Panc1 (cell line): ENCODE measurements around the gene GRIN2A. TPM values are rescaled to one million over a fixed set of nuclear protein-coding genes. Genes with fewer than 3 reads are reported as not detected.

Experiments used
- ATAC-seq: fragments of 200-7000 bp; cut with Tn5 transposase; 2 replicates; pipeline ENCODE4 v1.9.1; 2020; ENCODE audit warnings: mild to moderate bottlenecking, moderate library complexity
- BruUV-seq: library from RNA; stranded (reverse); fragments of 400-500 nt; replicated peaks from 2 replicates; lab custom pipeline; 2021; lab: Mats Ljungman, UMichigan
- CTCF ChIA-PET: fragments of 300-600 bp; sonication (Branson Sonifier 250); formaldehyde crosslinking; loops from one replicate; lab custom pipeline; 2022; ENCODE audit warnings: antibody characterized with exemption; lab: Charles Lee
- POLR2A ChIA-PET: fragments of 300-600 bp; sonication (Branson Sonifier 250); formaldehyde crosslinking; loops from one replicate; lab custom pipeline; 2022; ENCODE audit warnings: antibody characterized with exemption; lab: Charles Lee
- DNase-seq: peaks from one replicate; pipeline ENCODE4 v3.0.0-alpha.2; 2010; ENCODE audit warnings: low read depth, low spot score
- H3K27ac ChIP-seq: 2 replicates; pipeline ENCODE4 v1.5.1; 2011; ENCODE audit warnings: mild to moderate bottlenecking, low read length, inconsistent platforms
- H3K27me3 ChIP-seq: fragments of 200-500 bp; sonication (Bioruptor generic); 2 replicates; pipeline ENCODE4 v1.6.0; 2014; ENCODE audit warnings: low read length, inconsistent platforms; ENCODE audit not compliant: control insufficient read depth, insufficient read depth
- H3K36me3 ChIP-seq: fragments of 200-500 bp; sonication (Bioruptor generic); 2 replicates; pipeline ENCODE4 v1.5.1; 2014; ENCODE audit warnings: inconsistent platforms, mild to moderate bottlenecking, low read length, moderate library complexity; ENCODE audit not compliant: control insufficient read depth, insufficient read depth
- H3K4me1 ChIP-seq: 2 replicates; pipeline ENCODE4 v1.5.1; 2011; ENCODE audit warnings: inconsistent platforms, mild to moderate bottlenecking, low read length, moderate library complexity; ENCODE audit not compliant: control insufficient read depth, insufficient read depth
- H3K4me3 ChIP-seq, 2 experiments: 2 replicates each; pipeline ENCODE4 v1.5.1; 2011 to 2012; ENCODE audit warnings: low read depth in 2 of 2, low read length in 2 of 2, mild to moderate bottlenecking in 2 of 2, inconsistent platforms in 1 of 2, moderate library complexity in 1 of 2
- H3K9me3 ChIP-seq: fragments of 200-500 bp; sonication (Bioruptor generic); 2 replicates; pipeline ENCODE4 v1.5.1; 2014; ENCODE audit warnings: low read depth, mild to moderate bottlenecking, inconsistent platforms, low read length, moderate library complexity; ENCODE audit not compliant: control insufficient read depth, insufficient read depth
- POLR2AphosphoS5 ChIP-seq: IDR thresholded peaks from 2 replicates; pipeline ENCODE4 v1.6.1; 2012; ENCODE audit warnings: mild to moderate bottlenecking, low read depth, low read length, moderate library complexity
- SIN3A ChIP-seq: IDR thresholded peaks from 2 replicates; pipeline ENCODE4 v1.6.1; 2012; ENCODE audit warnings: low read depth, mild to moderate bottlenecking, low read length, moderate library complexity, borderline replicate concordance; ENCODE audit not compliant: insufficient read depth
- TCF7L2 ChIP-seq: IDR thresholded peaks from 2 replicates; pipeline ENCODE4 v1.6.1; 2011; ENCODE audit warnings: mild to moderate bottlenecking, low read depth, low read length, inconsistent platforms
- in situ Hi-C: cut with HindIII; loops from 2 replicates; pipeline ENCODE4 v1.10.0; 2016; ENCODE audit warnings: low sequenced_read_pairs, low pct_unique_long_range_greater_than_20kb
- intact Hi-C: fragments of 100-400 bp; cut with micrococcal nuclease; formaldehyde crosslinking; loops from one replicate; pipeline ENCODE4 v1.10.0; 2022; ENCODE audit not compliant: unreplicated experiment
- total RNA-seq: library from RNA; stranded (reverse); gene quantifications from one replicate; pipeline ENCODE4 v1.2.1, GENCODE V29; 2021; ENCODE audit not compliant: unreplicated experiment
- TF ChIP-seq, protein P1 (sequence below): fragments of 450-650 bp; IDR thresholded peaks from 2 replicates; pipeline ENCODE4 v1.5.1; 2017; ENCODE audit warnings: mild to moderate bottlenecking
- TF ChIP-seq, protein P2 (sequence below), 2 experiments: IDR thresholded peaks; 2 replicates each; pipeline ENCODE4 v1.6.1; 2011 to 2012; ENCODE audit warnings: low read depth in 2 of 2, control low read depth in 1 of 2, low read length in 1 of 2, mild to moderate bottlenecking in 1 of 2, moderate library complexity in 1 of 2; ENCODE audit not compliant: insufficient read depth in 1 of 2

The GRIN2A gene
- total RNA-seq, 1 experiment from 2014 or later: 12.3 TPM

DNA sequence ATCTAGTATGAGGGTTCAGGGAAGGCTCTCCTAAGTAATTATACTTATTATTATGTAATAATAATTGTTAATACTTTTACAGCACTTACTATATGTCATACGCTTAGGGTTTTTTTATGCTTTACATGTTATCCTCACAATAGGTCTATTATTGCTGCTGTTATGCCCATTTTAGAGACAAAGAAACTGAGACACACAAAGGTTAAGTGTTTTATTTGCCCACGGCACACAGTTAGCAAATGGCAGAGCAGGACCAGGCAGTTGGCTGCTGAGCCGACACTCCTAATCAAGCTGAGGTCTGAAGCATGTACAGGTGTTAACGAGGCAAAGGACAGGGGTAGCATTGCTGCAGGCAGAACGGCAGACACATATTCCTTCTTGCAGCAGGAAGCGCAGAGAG is 443.5 kb downstream of the GRIN2A start:
- BruUV-seq: no TSS peak
- H3K36me3 ChIP-seq: no peaks in the 10 kb centered on the region
- H3K27me3 ChIP-seq: 0 out of 2 replicates have a peak, but pooled peaks cover 3% of the 10 kb centered on the region
- POLR2A ChIA-PET: no interaction called here
- no peak overlapping the region for H3K4me3 ChIP-seq
- in situ Hi-C loops (no loop called here), intact Hi-C loops (no loop called here)
- CTCF ChIA-PET: no interaction called here
- DNase-seq (no peak), ATAC-seq (no peak)
- TF ChIP-seq SIN3A (no peak), TCF7L2 (no peak), POLR2AphosphoS5 (no peak)
- TF ChIP-seq, protein P1, sequence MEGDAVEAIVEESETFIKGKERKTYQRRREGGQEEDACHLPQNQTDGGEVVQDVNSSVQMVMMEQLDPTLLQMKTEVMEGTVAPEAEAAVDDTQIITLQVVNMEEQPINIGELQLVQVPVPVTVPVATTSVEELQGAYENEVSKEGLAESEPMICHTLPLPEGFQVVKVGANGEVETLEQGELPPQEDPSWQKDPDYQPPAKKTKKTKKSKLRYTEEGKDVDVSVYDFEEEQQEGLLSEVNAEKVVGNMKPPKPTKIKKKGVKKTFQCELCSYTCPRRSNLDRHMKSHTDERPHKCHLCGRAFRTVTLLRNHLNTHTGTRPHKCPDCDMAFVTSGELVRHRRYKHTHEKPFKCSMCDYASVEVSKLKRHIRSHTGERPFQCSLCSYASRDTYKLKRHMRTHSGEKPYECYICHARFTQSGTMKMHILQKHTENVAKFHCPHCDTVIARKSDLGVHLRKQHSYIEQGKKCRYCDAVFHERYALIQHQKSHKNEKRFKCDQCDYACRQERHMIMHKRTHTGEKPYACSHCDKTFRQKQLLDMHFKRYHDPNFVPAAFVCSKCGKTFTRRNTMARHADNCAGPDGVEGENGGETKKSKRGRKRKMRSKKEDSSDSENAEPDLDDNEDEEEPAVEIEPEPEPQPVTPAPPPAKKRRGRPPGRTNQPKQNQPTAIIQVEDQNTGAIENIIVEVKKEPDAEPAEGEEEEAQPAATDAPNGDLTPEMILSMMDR: no peak
- TF ChIP-seq, protein P2, sequence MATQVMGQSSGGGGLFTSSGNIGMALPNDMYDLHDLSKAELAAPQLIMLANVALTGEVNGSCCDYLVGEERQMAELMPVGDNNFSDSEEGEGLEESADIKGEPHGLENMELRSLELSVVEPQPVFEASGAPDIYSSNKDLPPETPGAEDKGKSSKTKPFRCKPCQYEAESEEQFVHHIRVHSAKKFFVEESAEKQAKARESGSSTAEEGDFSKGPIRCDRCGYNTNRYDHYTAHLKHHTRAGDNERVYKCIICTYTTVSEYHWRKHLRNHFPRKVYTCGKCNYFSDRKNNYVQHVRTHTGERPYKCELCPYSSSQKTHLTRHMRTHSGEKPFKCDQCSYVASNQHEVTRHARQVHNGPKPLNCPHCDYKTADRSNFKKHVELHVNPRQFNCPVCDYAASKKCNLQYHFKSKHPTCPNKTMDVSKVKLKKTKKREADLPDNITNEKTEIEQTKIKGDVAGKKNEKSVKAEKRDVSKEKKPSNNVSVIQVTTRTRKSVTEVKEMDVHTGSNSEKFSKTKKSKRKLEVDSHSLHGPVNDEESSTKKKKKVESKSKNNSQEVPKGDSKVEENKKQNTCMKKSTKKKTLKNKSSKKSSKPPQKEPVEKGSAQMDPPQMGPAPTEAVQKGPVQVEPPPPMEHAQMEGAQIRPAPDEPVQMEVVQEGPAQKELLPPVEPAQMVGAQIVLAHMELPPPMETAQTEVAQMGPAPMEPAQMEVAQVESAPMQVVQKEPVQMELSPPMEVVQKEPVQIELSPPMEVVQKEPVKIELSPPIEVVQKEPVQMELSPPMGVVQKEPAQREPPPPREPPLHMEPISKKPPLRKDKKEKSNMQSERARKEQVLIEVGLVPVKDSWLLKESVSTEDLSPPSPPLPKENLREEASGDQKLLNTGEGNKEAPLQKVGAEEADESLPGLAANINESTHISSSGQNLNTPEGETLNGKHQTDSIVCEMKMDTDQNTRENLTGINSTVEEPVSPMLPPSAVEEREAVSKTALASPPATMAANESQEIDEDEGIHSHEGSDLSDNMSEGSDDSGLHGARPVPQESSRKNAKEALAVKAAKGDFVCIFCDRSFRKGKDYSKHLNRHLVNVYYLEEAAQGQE (IDR thresholded peaks at IDR 0.05; ENCODE audit: insufficient read depth in 1 of 2, low read depth in 2 of 2, low read length in 1 of 2): no peak
- H3K27ac ChIP-seq: no peak overlapping the region
- no peaks in the 10 kb centered on the region for H3K4me1 ChIP-seq
- H3K9me3 ChIP-seq: no peaks in the 10 kb centered on the region

DNA sequence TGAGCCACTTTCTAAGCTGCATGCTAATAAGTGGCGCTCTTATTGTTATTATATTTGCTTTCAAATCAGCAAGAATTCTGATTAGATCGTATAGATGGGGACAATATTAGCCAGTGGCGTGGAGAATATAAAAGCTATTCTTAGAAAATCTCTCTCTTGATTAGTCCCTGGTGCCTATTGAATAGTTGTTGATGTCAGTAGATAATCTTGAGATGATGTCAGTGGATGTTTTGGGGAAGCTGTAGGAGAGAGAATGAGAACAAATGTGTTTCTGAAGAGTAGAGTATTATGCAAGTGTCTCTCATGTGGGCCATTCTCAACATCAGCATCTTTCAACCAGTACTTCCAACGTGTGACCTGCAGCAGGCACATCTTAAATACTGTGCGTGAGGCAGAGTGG is 445.7 kb downstream of the GRIN2A start:
- H3K9me3 ChIP-seq: no peaks in the 10 kb centered on the region
- in situ Hi-C loops (no loop called here), intact Hi-C loops (no loop called here)
- H3K4me1 ChIP-seq: no peaks in the 10 kb centered on the region
- H3K4me3 ChIP-seq: no peak overlapping the region
- ChIA-PET CTCF (no interaction called here), POLR2A (interaction anchor here (0.5 kb wide), 1 partner anchor 447 kb away, joined by 9 read pairs; no protein-coding TSS in a partner anchor)
- H3K27me3 ChIP-seq: 0 out of 2 replicates have a peak, but pooled peaks cover 8% of the 10 kb centered on the region
- DNase-seq (no peak), ATAC-seq (no peak)
- no TSS peak for BruUV-seq
- no peaks in the 10 kb centered on the region for H3K36me3 ChIP-seq
- H3K27ac ChIP-seq: no peak overlapping the region
- no peak for TF ChIP-seq POLR2AphosphoS5
- no peak for TF ChIP-seq SIN3A
- TF ChIP-seq, protein P2 (IDR thresholded peaks at IDR 0.05; ENCODE audit: insufficient read depth in 1 of 2, low read depth in 2 of 2, low read length in 1 of 2): no peak
- TF ChIP-seq TCF7L2: no peak
- TF ChIP-seq, protein P1: no peak
